Hepatocyte (in vitro differentiated cells): ENCODE measurements around the gene IGFLR1. TPM values are rescaled to one million over a fixed set of nuclear protein-coding genes. Genes with fewer than 3 reads are reported as not detected.

ENCODE experiments used
- DNase-seq: peaks from one replicate; pipeline ENCODE4 v3.0.0-alpha.2; 2016; ENCODE audit warnings: low spot score
- H2AFZ ChIP-seq: fragments of 200-600 bp; sonication (generic); 2 replicates; pipeline ENCODE4 v1.6.0; 2016; ENCODE audit warnings: antibody characterized with exemption, mild to moderate bottlenecking
- H3K27ac ChIP-seq: fragments of 200-600 bp; sonication (generic); 2 replicates; pipeline ENCODE4 v1.5.1; 2016; ENCODE audit warnings: mild to moderate bottlenecking
- H3K27me3 ChIP-seq: fragments of 200-600 bp; sonication (generic); 2 replicates; pipeline ENCODE4 v1.6.1; 2016
- H3K36me3 ChIP-seq: fragments of 200-600 bp; sonication (generic); replicated peaks from 2 replicates; pipeline ENCODE4 v1.5.1; 2016; ENCODE audit warnings: low read depth; ENCODE audit not compliant: insufficient read depth
- H3K4me1 ChIP-seq: fragments of 200-600 bp; sonication (generic); 2 replicates; pipeline ENCODE4 v1.5.1; 2016; ENCODE audit warnings: mild to moderate bottlenecking, moderate library complexity; ENCODE audit not compliant: insufficient read depth
- H3K4me2 ChIP-seq: fragments of 200-600 bp; sonication (generic); 2 replicates; pipeline ENCODE4 v1.6.0; 2016
- H3K4me3 ChIP-seq: fragments of 200-600 bp; sonication (generic); 2 replicates; pipeline ENCODE4 v1.5.1; 2016; ENCODE audit warnings: mild to moderate bottlenecking
- H3K79me2 ChIP-seq: fragments of 200-600 bp; sonication (generic); 2 replicates; pipeline ENCODE4 v1.6.0; 2017; ENCODE audit warnings: mild to moderate bottlenecking
- H3K9me2 ChIP-seq: fragments of 200-600 bp; sonication (generic); replicated peaks from 2 replicates; pipeline ENCODE4 v1.6.0; 2017; ENCODE audit warnings: mild to moderate bottlenecking; ENCODE audit not compliant: insufficient read depth
- H3K9me3 ChIP-seq: fragments of 200-600 bp; sonication (generic); 2 replicates; pipeline ENCODE4 v1.5.1; 2016; ENCODE audit warnings: low read depth, mild to moderate bottlenecking
- H4K20me1 ChIP-seq: fragments of 200-600 bp; sonication (generic); 2 replicates; pipeline ENCODE4 v1.6.0; 2016; ENCODE audit warnings: mild to moderate bottlenecking; ENCODE audit not compliant: insufficient read depth, poor library complexity, severe bottlenecking
- CTCF ChIP-seq: fragments of 200-600 bp; sonication (generic); IDR thresholded peaks from 2 replicates; pipeline ENCODE4 v1.5.1; 2016; ENCODE audit warnings: antibody characterized with exemption, mild to moderate bottlenecking; ENCODE audit not compliant: poor library complexity
- EZH2 ChIP-seq: fragments of 200-600 bp; sonication (generic); IDR thresholded peaks from 2 replicates; pipeline ENCODE4 v1.6.1; 2016; ENCODE audit warnings: antibody characterized with exemption, mild to moderate bottlenecking, borderline replicate concordance
- EZH2phosphoT487 ChIP-seq: fragments of 200-600 bp; sonication (generic); IDR thresholded peaks from one replicate; pipeline ENCODE4 v1.6.1; 2018; ENCODE audit warnings: antibody characterized with exemption, mild to moderate bottlenecking, low read depth, moderate library complexity; ENCODE audit not compliant: unreplicated experiment, severe bottlenecking
- WGBS: methylation state at CpG from one replicate; pipeline ENCODE4 v1.1.6; 2016; ENCODE audit warnings: low lambda C conversion rate; ENCODE audit errors: missing lambda C conversion rate; 5-methylcytosine and 5-hydroxymethylcytosine counted together
- polyA plus RNA-seq: library from polyadenylated mRNA; unstranded; fragments of >200 nt; fragmentation: Nextera tagmentation; extraction: Ambion mirVana; gene quantifications from 2 replicates; pipeline ENCODE4 v1.2.1, GENCODE V29; 2016
- total RNA-seq: library from RNA; depleted of rRNA; stranded (reverse); fragments of >200 nt; gene quantifications from 2 replicates; pipeline ENCODE4 v1.2.3, GENCODE V29; 2014

Gene IGFLR1
- total and polyA plus RNA-seq, 2 experiments from 2014 or later = 4.5 to 5.6 TPM

GRCh38 chr19:35744430-35745327, 2.4 kb upstream of the IGFLR1 start:
- H3K27me3 ChIP-seq = no peaks in the 10 kb centered on the region
- H3K4me1 ChIP-seq = peaks cover 15% of the 10 kb centered on the region
- peak overlapping the region; percentile 77 for H3K4me2 ChIP-seq
- DNase-seq = peak; percentile 98
- H3K27ac ChIP-seq = peak overlapping the region; percentile 98
- no peaks in the 10 kb centered on the region for H4K20me1 ChIP-seq
- no peaks in the 10 kb centered on the region for H3K36me3 ChIP-seq
- H2AFZ ChIP-seq = peak overlapping the region; percentile 60
- H3K9me2 ChIP-seq = no peaks in the 10 kb centered on the region
- 10% methylated on average over 39 of the region's 41 CpGs for WGBS
- peak overlapping the region; percentile 34 for H3K4me3 ChIP-seq
- no peaks in the 10 kb centered on the region for H3K9me3 ChIP-seq
- peak; percentile 54 for TF ChIP-seq CTCF
- TF ChIP-seq EZH2 = no peak
- H3K79me2 ChIP-seq = peaks cover 28% of the 10 kb centered on the region

- Histone ChIP-seq H3K9me2 (no peaks in the 10 kb centered on the region), H3K9me3 (no peaks in the 10 kb centered on the region), H3K79me2 (peaks cover 23% of the 10 kb centered on the region), H3K27ac (no peak overlapping the region), H3K36me3 (no peaks in the 10 kb centered on the region), H3K4me1 (peaks cover 9% of the 10 kb centered on the region), H3K4me3 (no peak overlapping the region), H4K20me1 (no peaks in the 10 kb centered on the region), H2AFZ (no peak overlapping the region), H3K27me3 (no peaks in the 10 kb centered on the region), H3K4me2 (peak overlapping the region; percentile 77)
- 96% methylated on average over 19 of the region's 19 CpGs for WGBS
- no peak for DNase-seq
- no peak for TF ChIP-seq EZH2phosphoT487
- no peak for TF ChIP-seq EZH2
- no peak for TF ChIP-seq CTCF
These were observed 1.6 kb upstream of the IGFLR1 start for GRCh38 chr19:35743640-35744429.

GRCh38 chr19:35741203-35741515, 1.1 kb downstream of the IGFLR1 start:
- Histone ChIP-seq H4K20me1 (no peaks in the 10 kb centered on the region), H3K27ac (peak overlapping the region; percentile 41), H3K27me3 (no peaks in the 10 kb centered on the region), H3K4me3 (peak overlapping the region; percentile 28), H3K9me3 (no peaks in the 10 kb centered on the region), H3K79me2 (peaks cover 5% of the 10 kb centered on the region), H3K4me2 (peak overlapping the region; percentile 92), H3K36me3 (no peaks in the 10 kb centered on the region), H3K9me2 (no peaks in the 10 kb centered on the region), H2AFZ (peak overlapping the region; percentile 62), H3K4me1 (peaks cover 6% of the 10 kb centered on the region)
- TF ChIP-seq CTCF (no peak), EZH2 (no peak), EZH2phosphoT487 (no peak)
- WGBS = 2% methylated on average over 12 of the region's 12 CpGs
- DNase-seq = no peak
